K562 (cell line): ENCODE measurements around the gene AURKB. TPM values are rescaled to one million over a fixed set of nuclear protein-coding genes. Genes with fewer than 3 reads are reported as not detected.

ENCODE experiments used
- CBFB ChIP-seq: sonication (generic); formaldehyde crosslinking; IDR thresholded peaks from 2 replicates; pipeline ENCODE4 v1.4.0; 2020; ENCODE audit warnings: mild to moderate bottlenecking, missing genetic modification reagents
- CBX3 ChIP-seq, 2 experiments: IDR thresholded peaks; 1 replicate in 1 of 2; 2 replicates in 1 of 2; pipeline ENCODE4 v1.6.1; 2012; ENCODE audit warnings: inconsistent platforms in 2 of 2, low read length in 2 of 2, borderline replicate concordance in 1 of 2, control low read depth in 1 of 2
- EHMT2 ChIP-seq: fragments of 450-650 bp; IDR thresholded peaks from 2 replicates; pipeline ENCODE4 v1.6.1; 2018; ENCODE audit warnings: antibody characterized with exemption
- MEF2A ChIP-seq: IDR thresholded peaks from 2 replicates; pipeline ENCODE4 v1.6.1; 2011; ENCODE audit warnings: low read depth, mild to moderate bottlenecking, low read length, moderate library complexity; ENCODE audit not compliant: control insufficient read depth
- POLR2B ChIP-seq: fragments of 450-650 bp; IDR thresholded peaks from 2 replicates; pipeline ENCODE4 v1.6.1; 2018; ENCODE audit warnings: low read depth; ENCODE audit not compliant: partially characterized antibody
- RBM15 ChIP-seq: fragments of 200-400 bp; formaldehyde crosslinking; IDR thresholded peaks from 2 replicates; pipeline ENCODE4 v1.6.1; 2018; ENCODE audit warnings: mild to moderate bottlenecking, low read length, moderate library complexity; ENCODE audit not compliant: insufficient read depth
- RBM17 ChIP-seq: fragments of 200-400 bp; formaldehyde crosslinking; IDR thresholded peaks from 2 replicates; pipeline ENCODE4 v1.6.1; 2017; ENCODE audit warnings: low read depth, mild to moderate bottlenecking, low read length, borderline replicate concordance
- RUNX1 ChIP-seq: sonication (generic); IDR thresholded peaks from 2 replicates; pipeline ENCODE4 v1.6.1; 2016; ENCODE audit warnings: antibody characterized with exemption, low read depth
- SMC3 ChIP-seq: conservative IDR thresholded peaks from 2 replicates; pipeline ENCODE4 v1.6.1; 2011; ENCODE audit warnings: low read depth, low read length, improper control_type of control experiment; ENCODE audit not compliant: insufficient read depth
- SREBF2 ChIP-seq: sonication (generic); formaldehyde crosslinking; IDR thresholded peaks from 2 replicates; pipeline ENCODE4 v1.4.0; 2020; ENCODE audit warnings: mild to moderate bottlenecking, missing genetic modification reagents
- TEAD2 ChIP-seq: fragments of 450-650 bp; IDR thresholded peaks from 2 replicates; pipeline ENCODE4 v1.6.1; 2016; ENCODE audit warnings: missing genetic modification characterization, control low read depth, missing compliant biosample characterization
- ZNF551 ChIP-seq: fragments of 250-450 bp; sonication (Bioruptor Pico); IDR thresholded peaks from 2 replicates; pipeline ENCODE4 v1.5.0; 2021; ENCODE audit warnings: mild to moderate bottlenecking, moderate library complexity
- ZNF586 ChIP-seq: fragments of 450-650 bp; formaldehyde crosslinking; conservative IDR thresholded peaks from 2 replicates; pipeline ENCODE4 v1.4.0; 2020; ENCODE audit warnings: mild to moderate bottlenecking, moderate library complexity
- ZNF75A ChIP-seq: fragments of 450-650 bp; formaldehyde crosslinking; IDR thresholded peaks from 2 replicates; pipeline ENCODE4 v1.4.0; 2020; ENCODE audit warnings: mild to moderate bottlenecking
- polyA plus RNA-seq, 8 experiments: library from polyadenylated mRNA; depleted of rRNA in 4 of 8; stranded (reverse) in 5 of 8; unstranded in 3 of 8; fragments of >200 nt; fragmentation: Nextera tagmentation in 2 of 8; fragmentation: Illumina TruSeq in 1 of 8; extraction: Ambion mirVana in 2 of 8; extraction: Trizol in 1 of 8; gene quantifications; 2 replicates each; pipeline versions ENCODE4 v1.2.1 to v1.2.3, GENCODE V29; 2011 to 2014; ENCODE audit warnings: inconsistent platforms in 1 of 8, missing spikeins in 1 of 8
- total RNA-seq, 7 experiments: library from RNA; depleted of rRNA in 6 of 7; stranded (reverse); fragments of >200 nt in 6 of 7; fragmentation: Illumina TruSeq in 2 of 7; extraction: Trizol in 2 of 7; gene quantifications; 2 replicates each; pipeline versions ENCODE4 v1.2.1 to v1.2.3, GENCODE V29; 2011 to 2021; ENCODE audit warnings: low replicate concordance in 1 of 7
- TF ChIP-seq, protein P1 (sequence below): fragments of 200-600 bp; sonication (generic); IDR thresholded peaks from one replicate; pipeline ENCODE4 v1.6.1; 2012; ENCODE audit warnings: mild to moderate bottlenecking, low read depth, low read length, inconsistent platforms
- TF ChIP-seq, protein P2 (sequence below): fragments of 450-650 bp; IDR thresholded peaks from 2 replicates; pipeline ENCODE4 v1.6.1; 2016; ENCODE audit warnings: low read depth, mild to moderate bottlenecking, moderate library complexity

Gene AURKB
- total and polyA plus RNA-seq, 9 of the 15 experiments (the other 6 are each of a cell fraction or from before 2014, with no cell fraction given), result 27.2 to 114 (median 74.8) TPM

DNA sequence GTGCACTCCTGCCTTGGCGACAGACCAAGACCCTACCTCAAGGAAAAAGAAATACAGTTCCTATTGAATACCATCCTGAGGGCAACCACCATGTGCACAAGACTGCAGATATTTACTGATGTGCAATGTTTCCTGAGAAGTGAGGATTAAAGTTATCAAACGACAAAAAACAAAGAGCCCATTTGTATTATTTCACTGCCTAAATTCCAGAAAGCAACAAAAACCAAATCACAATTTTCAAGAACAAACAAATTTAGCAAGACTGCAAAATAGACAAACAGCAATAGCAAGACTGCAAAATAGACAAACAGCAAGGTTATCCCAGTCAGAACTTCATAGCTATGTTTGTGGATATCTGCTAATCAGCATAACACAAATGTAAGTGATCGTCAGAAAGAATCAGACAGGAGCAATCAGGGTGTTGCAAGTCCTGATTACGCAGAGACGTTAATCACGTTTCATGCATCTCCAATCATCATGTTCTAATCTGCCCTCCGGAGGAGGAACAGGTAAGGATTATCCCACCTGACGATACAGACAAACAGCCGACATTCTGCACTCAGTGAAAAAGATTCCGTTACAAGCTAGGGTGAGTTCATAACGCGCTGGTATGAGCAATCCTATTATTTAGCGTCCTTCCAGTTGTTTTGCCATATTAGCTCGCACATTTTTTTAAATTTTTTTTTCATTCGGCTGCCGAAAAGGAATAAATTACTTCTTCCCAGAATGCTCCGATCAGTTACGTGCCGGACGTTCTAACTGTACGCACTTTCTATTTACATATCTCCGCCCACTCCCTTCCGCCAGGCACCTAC lies 37.1 kb downstream of the AURKB start (continued):
- TF ChIP-seq, protein P1, sequence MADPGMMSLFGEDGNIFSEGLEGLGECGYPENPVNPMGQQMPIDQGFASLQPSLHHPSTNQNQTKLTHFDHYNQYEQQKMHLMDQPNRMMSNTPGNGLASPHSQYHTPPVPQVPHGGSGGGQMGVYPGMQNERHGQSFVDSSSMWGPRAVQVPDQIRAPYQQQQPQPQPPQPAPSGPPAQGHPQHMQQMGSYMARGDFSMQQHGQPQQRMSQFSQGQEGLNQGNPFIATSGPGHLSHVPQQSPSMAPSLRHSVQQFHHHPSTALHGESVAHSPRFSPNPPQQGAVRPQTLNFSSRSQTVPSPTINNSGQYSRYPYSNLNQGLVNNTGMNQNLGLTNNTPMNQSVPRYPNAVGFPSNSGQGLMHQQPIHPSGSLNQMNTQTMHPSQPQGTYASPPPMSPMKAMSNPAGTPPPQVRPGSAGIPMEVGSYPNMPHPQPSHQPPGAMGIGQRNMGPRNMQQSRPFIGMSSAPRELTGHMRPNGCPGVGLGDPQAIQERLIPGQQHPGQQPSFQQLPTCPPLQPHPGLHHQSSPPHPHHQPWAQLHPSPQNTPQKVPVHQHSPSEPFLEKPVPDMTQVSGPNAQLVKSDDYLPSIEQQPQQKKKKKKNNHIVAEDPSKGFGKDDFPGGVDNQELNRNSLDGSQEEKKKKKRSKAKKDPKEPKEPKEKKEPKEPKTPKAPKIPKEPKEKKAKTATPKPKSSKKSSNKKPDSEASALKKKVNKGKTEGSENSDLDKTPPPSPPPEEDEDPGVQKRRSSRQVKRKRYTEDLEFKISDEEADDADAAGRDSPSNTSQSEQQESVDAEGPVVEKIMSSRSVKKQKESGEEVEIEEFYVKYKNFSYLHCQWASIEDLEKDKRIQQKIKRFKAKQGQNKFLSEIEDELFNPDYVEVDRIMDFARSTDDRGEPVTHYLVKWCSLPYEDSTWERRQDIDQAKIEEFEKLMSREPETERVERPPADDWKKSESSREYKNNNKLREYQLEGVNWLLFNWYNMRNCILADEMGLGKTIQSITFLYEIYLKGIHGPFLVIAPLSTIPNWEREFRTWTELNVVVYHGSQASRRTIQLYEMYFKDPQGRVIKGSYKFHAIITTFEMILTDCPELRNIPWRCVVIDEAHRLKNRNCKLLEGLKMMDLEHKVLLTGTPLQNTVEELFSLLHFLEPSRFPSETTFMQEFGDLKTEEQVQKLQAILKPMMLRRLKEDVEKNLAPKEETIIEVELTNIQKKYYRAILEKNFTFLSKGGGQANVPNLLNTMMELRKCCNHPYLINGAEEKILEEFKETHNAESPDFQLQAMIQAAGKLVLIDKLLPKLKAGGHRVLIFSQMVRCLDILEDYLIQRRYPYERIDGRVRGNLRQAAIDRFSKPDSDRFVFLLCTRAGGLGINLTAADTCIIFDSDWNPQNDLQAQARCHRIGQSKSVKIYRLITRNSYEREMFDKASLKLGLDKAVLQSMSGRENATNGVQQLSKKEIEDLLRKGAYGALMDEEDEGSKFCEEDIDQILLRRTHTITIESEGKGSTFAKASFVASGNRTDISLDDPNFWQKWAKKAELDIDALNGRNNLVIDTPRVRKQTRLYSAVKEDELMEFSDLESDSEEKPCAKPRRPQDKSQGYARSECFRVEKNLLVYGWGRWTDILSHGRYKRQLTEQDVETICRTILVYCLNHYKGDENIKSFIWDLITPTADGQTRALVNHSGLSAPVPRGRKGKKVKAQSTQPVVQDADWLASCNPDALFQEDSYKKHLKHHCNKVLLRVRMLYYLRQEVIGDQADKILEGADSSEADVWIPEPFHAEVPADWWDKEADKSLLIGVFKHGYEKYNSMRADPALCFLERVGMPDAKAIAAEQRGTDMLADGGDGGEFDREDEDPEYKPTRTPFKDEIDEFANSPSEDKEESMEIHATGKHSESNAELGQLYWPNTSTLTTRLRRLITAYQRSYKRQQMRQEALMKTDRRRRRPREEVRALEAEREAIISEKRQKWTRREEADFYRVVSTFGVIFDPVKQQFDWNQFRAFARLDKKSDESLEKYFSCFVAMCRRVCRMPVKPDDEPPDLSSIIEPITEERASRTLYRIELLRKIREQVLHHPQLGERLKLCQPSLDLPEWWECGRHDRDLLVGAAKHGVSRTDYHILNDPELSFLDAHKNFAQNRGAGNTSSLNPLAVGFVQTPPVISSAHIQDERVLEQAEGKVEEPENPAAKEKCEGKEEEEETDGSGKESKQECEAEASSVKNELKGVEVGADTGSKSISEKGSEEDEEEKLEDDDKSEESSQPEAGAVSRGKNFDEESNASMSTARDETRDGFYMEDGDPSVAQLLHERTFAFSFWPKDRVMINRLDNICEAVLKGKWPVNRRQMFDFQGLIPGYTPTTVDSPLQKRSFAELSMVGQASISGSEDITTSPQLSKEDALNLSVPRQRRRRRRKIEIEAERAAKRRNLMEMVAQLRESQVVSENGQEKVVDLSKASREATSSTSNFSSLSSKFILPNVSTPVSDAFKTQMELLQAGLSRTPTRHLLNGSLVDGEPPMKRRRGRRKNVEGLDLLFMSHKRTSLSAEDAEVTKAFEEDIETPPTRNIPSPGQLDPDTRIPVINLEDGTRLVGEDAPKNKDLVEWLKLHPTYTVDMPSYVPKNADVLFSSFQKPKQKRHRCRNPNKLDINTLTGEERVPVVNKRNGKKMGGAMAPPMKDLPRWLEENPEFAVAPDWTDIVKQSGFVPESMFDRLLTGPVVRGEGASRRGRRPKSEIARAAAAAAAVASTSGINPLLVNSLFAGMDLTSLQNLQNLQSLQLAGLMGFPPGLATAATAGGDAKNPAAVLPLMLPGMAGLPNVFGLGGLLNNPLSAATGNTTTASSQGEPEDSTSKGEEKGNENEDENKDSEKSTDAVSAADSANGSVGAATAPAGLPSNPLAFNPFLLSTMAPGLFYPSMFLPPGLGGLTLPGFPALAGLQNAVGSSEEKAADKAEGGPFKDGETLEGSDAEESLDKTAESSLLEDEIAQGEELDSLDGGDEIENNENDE, result no peak
- TF ChIP-seq TEAD2 (tag) (no peak), SREBF2 (CRISPR knock-in tag) (0 out of 2 replicates have a peak, but pooled peaks have one; percentile 63), ZNF75A (CRISPR knock-in tag) (peak; percentile 49; the same call in 1 of the 2 replicates), RUNX1 (peak; percentile 100), MEF2A (peak; percentile 91), ZNF551 (peak; percentile 93), CBX3 (IDR thresholded peaks at IDR 0.05; ENCODE audit: borderline replicate concordance in 1 of 2, low read length in 2 of 2) (peak in 1 of 2 experiments; percentile 94; a peak in 2 of 3 replicates), SMC3 (no peak), EHMT2 (no peak), RBM15 (no peak), CBFB (no peak), POLR2B (peak; percentile 100), RBM17 (no peak), ZNF586 (CRISPR knock-in tag) (0 out of 2 replicates have a peak, but pooled peaks have one; percentile 76)
- TF ChIP-seq, protein P2, sequence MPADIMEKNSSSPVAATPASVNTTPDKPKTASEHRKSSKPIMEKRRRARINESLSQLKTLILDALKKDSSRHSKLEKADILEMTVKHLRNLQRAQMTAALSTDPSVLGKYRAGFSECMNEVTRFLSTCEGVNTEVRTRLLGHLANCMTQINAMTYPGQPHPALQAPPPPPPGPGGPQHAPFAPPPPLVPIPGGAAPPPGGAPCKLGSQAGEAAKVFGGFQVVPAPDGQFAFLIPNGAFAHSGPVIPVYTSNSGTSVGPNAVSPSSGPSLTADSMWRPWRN, result peak; percentile 71
